ENCODE measurements around the gene KSR2. TPM values are rescaled to one million over a fixed set of nuclear protein-coding genes. Genes with fewer than 3 reads are reported as not detected.
"Not testable (repeated sequence)": the region's sequence is repeated elsewhere in the genome, so short reads cannot be mapped to it uniquely, and the experiment has no call there.

The KSR2 gene
- total and polyA plus RNA-seq, 10 of the 15 experiments (the other 5 are each of a cell fraction or from before 2014, with no cell fraction given): under 0.01 to 1.5 (median 0.01) TPM; not detected in 3

DNA sequence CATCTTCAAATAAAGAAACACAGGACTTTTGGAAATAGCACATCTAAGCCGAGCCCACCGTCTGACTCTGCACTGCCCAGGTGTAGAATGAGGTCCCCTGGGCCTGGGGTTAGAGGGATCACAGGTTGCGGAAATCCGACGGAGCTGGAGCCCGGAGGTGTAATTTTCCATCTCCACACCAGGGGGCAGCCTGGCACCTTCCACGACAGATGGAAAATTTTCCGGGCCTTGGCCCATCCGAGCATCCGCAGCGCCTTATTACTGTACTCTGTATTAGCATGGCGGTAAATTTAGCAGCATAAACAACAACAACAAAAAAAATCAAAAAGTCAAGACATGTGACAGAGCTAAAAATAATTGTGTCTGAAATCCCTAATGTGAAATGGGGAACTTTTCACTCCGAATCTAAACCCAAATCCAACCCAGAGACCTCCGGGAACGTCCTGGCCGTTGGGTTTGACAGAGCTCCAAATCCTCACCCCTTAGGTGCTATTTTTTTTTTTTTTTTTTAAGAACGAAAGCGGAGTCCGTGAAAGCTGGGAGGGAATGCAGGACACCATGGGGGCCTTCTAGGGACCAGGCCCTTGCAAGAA lies 93.9 kb downstream of the KSR2 start (continued):
- TF ChIP-seq, protein P1, sequence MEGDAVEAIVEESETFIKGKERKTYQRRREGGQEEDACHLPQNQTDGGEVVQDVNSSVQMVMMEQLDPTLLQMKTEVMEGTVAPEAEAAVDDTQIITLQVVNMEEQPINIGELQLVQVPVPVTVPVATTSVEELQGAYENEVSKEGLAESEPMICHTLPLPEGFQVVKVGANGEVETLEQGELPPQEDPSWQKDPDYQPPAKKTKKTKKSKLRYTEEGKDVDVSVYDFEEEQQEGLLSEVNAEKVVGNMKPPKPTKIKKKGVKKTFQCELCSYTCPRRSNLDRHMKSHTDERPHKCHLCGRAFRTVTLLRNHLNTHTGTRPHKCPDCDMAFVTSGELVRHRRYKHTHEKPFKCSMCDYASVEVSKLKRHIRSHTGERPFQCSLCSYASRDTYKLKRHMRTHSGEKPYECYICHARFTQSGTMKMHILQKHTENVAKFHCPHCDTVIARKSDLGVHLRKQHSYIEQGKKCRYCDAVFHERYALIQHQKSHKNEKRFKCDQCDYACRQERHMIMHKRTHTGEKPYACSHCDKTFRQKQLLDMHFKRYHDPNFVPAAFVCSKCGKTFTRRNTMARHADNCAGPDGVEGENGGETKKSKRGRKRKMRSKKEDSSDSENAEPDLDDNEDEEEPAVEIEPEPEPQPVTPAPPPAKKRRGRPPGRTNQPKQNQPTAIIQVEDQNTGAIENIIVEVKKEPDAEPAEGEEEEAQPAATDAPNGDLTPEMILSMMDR (IDR thresholded peaks at IDR 0.05 in 2 of 3, conservative IDR thresholded peaks at IDR 0.05 in 1 of 3; ENCODE audit: control insufficient read depth in 2 of 3, extremely low read depth in 1 of 3, insufficient read depth in 1 of 3, low read depth in 3 of 3, low read length in 3 of 3): peak; percentile 85 to 89 (median 86)
- TF ChIP-seq SMC3 (IDR thresholded peaks at IDR 0.05; ENCODE audit: borderline replicate concordance, low read length) (peak; percentile 83), CBFB (IDR thresholded peaks at IDR 0.05; ENCODE audit: low read depth) (no peak), MEF2A (IDR thresholded peaks at IDR 0.05; ENCODE audit: insufficient read depth, low read depth, low read length) (0 out of 2 replicates have a peak, but pooled peaks have one; percentile 9)

DNA sequence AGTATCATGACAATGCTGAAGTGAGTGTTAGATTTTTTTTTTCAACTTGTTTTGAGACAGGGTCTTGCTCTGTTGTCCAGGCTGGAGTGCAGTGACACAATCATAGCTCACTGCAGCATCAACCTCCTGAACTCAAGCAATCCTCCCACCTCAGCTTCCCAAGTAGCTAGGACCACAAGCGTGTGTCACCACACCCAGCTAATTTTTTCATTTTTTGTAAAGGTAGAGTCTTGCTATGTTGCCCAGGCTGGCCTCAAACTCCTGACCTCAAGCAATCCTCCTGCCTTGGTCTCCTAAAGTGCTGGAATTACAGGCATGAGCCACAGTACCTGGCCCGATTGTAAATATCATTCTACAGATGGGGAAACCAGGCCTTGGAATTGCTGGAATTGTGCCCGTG lies 94.6 kb downstream of the KSR2 start:
- not testable (repeated sequence) for H3K9ac ChIP-seq (ENCODE audit: control insufficient read depth, insufficient read depth, low read length); ATAC-seq; H3K4me1 ChIP-seq (ENCODE audit: control insufficient read depth, insufficient read depth, low read length); H3K79me2 ChIP-seq (ENCODE audit: control insufficient read depth, insufficient read depth, low read length); BruUV-seq (replicated peaks); H3K9me3 ChIP-seq (replicated peaks; ENCODE audit: control insufficient read depth, insufficient read depth, low read length); DNase-seq (ENCODE audit: low read depth, low spot score); H3K27me3 ChIP-seq (replicated peaks in 1 of 2; ENCODE audit: control insufficient read depth in 2 of 2, insufficient read depth in 2 of 2, low read length in 1 of 2); FAIRE-seq; H2AFZ ChIP-seq (ENCODE audit: control insufficient read depth, low read depth, low read length); H3K4me3 ChIP-seq; H3K4me2 ChIP-seq (ENCODE audit: control insufficient read depth, insufficient read depth); H3K36me3 ChIP-seq (ENCODE audit: control insufficient read depth in 2 of 2, insufficient read depth in 2 of 2, low read length in 1 of 2); H4K20me1 ChIP-seq (ENCODE audit: control insufficient read depth, insufficient read depth); H3K27ac ChIP-seq (ENCODE audit: control insufficient read depth, insufficient read depth)
- in situ Hi-C loops (cut with MboI) (loop anchor here (5.0 kb wide), 1 partner anchor 508 kb away; no protein-coding TSS in a partner anchor), intact Hi-C loops (cut with micrococcal nuclease; ENCODE audit: unreplicated experiment) (loop anchor here (2.0 to 10.0 kb wide), 3 partner anchors 161 to 503 kb away; partner anchors contain the start of genes PEBP1 and SUDS3)
- CTCF ChIA-PET: interaction anchor here (0.6 to 8.1 kb wide), 19 partner anchors 9 to 502 kb away, joined by 3 to 111 read pairs (median 5); partner anchors contain the start of gene SUDS3
- POLR2A ChIA-PET: interaction anchor here (0.6 to 1.2 kb wide), 3 partner anchors 160 to 247 kb away, joined by 3 read pairs; no protein-coding TSS in a partner anchor
- SMC1A ChIA-PET (ENCODE audit: uncharacterized antibody, unreplicated experiment): interaction anchor here (0.6 to 6.1 kb wide), 18 partner anchors 10 to 502 kb away, joined by 3 to 64 read pairs (median 6); partner anchors contain the start of gene SUDS3
- WGBS (ENCODE audit: insufficient coverage, insufficient replicate concordance, low lambda C conversion rate, missing lambda C conversion rate): 36% methylated on average over 3 of the region's 3 CpGs
- RAD21 ChIA-PET (ENCODE audit: unreplicated experiment): interaction anchor here (0.8 to 5.4 kb wide), 13 partner anchors 16 to 502 kb away, joined by 3 to 44 read pairs (median 6); partner anchors contain the start of genes PEBP1, RFC5 and SUDS3

All from GM12878 (cell line).